BLaER1 (cell line): Measurements from ENCODE around the gene CLDN22.
A peak's percentile ranks its signal among the peaks of the same experiment; 100 is the strongest.

Experiments used
- H3K27ac ChIP-seq: shearing (Covaris generic); formaldehyde crosslinking; 2 replicates; pipeline ENCODE4 v1.8.1; 2022
- H3K27me3 ChIP-seq: shearing (Covaris generic); formaldehyde crosslinking; 2 replicates; pipeline ENCODE4 v1.8.1; 2022
- H3K36me3 ChIP-seq: shearing (Covaris generic); formaldehyde crosslinking; 2 replicates; pipeline ENCODE4 v1.8.1; 2022
- H3K4me1 ChIP-seq: shearing (Covaris generic); formaldehyde crosslinking; 2 replicates; pipeline ENCODE4 v1.8.1; 2022
- H3K4me2 ChIP-seq: shearing (Covaris generic); formaldehyde crosslinking; 2 replicates; pipeline ENCODE4 v1.8.1; 2022
- H3K4me3 ChIP-seq: shearing (Covaris generic); formaldehyde crosslinking; 2 replicates; pipeline ENCODE4 v1.8.1; 2022
- H3K9ac ChIP-seq: shearing (Covaris generic); formaldehyde crosslinking; 2 replicates; pipeline ENCODE4 v1.8.1; 2022
- H3K9me3 ChIP-seq: shearing (Covaris generic); formaldehyde crosslinking; 2 replicates; pipeline ENCODE4 v1.8.1; 2022
- H4K20me1 ChIP-seq: shearing (Covaris generic); formaldehyde crosslinking; 2 replicates; pipeline ENCODE4 v1.8.1; 2022
- Cebpa-rat ChIP-seq: shearing (Covaris generic); IDR thresholded peaks from 2 replicates; pipeline ENCODE4 v1.8.1; 2022

CLDN22 gene

DNA sequence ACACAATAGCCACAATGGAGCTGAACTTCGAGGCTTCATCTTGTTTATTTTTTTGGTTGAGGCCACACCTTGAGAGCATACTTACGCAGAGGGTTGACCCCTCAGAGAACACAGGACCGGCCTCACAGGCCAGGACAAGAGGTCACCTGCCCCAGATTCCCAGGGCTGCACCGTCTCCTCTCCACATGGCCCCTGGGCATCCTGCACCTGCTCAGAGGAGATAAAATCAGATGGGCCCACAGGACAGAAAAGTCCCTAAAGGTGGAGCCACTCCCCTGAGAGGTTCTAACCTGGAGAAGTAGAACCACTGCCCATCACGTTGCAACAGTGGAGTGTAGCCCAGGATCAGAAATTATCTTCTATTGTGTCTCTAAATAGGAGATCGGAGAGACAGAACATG lies 3.2 kb upstream of the CLDN22 start:
- Histone ChIP-seq H3K27ac (no peak overlapping the region), H3K36me3 (no peaks in the 10 kb centered on the region), H3K4me2 (no peak overlapping the region), H4K20me1 (no peaks in the 10 kb centered on the region), H3K4me1 (peaks cover 21% of the 10 kb centered on the region), H3K9me3 (peaks cover 7% of the 10 kb centered on the region), H3K27me3 (no peaks in the 10 kb centered on the region), H3K4me3 (no peak overlapping the region), H3K9ac (no peak overlapping the region)
- no peak for TF ChIP-seq Cebpa-rat

DNA sequence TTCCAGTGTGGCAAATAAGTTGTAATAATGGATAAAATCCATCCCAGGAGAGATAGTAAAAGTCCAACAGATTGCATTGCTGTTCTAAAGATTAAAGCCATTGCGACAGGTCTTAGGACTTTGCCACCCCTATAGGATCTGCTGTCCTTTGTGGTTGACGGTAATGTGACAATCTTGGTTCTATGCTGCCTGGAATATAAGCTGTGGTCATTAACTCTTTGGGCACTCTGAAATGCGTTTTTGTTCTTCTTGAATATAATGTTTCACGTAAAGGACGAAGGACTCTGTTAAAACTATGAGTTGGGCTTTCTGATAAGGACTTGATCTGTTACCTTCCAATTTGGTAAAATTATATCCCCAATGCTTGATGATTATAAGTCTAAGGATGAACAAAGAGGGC lies 2.2 kb upstream of the CLDN22 start, which contains the start of gene CLDN24:
Gene CLDN24, minus strand, starts transcription at position 101 of the 400 bp plus-strand sequence. Its CDS starts 0 bp downstream, at position 101.
- no peaks in the 10 kb centered on the region for H4K20me1 ChIP-seq
- no peak within 1 kb of the TSS for H3K4me3 ChIP-seq
- H3K36me3 ChIP-seq: no peaks in the 10 kb centered on the region
- H3K9me3 ChIP-seq: peaks cover 7% of the 10 kb centered on the region
- H3K9ac ChIP-seq: no peak within 1 kb of the TSS
- no peak within 1 kb of the TSS for H3K27ac ChIP-seq
- no peaks in the 10 kb centered on the region for H3K27me3 ChIP-seq
- no peak for TF ChIP-seq Cebpa-rat
- H3K4me2 ChIP-seq: peak within 1 kb of the TSS; percentile 55
- H3K4me1 ChIP-seq: peaks cover 24% of the 10 kb centered on the region

DNA sequence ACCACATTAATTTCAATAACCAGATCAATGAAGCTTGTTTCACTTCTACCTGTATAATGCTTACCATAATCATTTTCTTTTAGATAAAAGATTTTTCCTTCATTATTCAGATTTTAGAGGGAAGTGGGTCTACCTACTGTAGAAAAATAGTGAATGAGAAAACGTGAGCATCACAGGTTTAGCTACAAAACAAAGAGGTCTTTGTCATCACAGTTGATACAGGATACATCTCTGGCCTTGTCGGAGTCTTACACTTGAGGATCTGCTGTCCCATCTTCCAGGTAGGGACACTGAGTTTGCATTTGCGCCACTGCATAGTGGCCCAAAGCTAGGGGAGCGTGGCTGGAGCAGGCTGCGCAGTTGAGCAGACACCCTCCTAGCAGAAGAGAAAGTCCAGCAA lies 1.4 kb upstream of the CLDN22 start:
- H3K9ac ChIP-seq: no peak overlapping the region
- H3K27me3 ChIP-seq: no peaks in the 10 kb centered on the region
- H3K27ac ChIP-seq: no peak overlapping the region
- no peak overlapping the region for H3K4me3 ChIP-seq
- H3K36me3 ChIP-seq: no peaks in the 10 kb centered on the region
- no peak for TF ChIP-seq Cebpa-rat
- peaks cover 5% of the 10 kb centered on the region for H3K9me3 ChIP-seq
- H4K20me1 ChIP-seq: no peaks in the 10 kb centered on the region
- peak overlapping the region; percentile 55 for H3K4me2 ChIP-seq
- H3K4me1 ChIP-seq: peaks cover 24% of the 10 kb centered on the region

DNA sequence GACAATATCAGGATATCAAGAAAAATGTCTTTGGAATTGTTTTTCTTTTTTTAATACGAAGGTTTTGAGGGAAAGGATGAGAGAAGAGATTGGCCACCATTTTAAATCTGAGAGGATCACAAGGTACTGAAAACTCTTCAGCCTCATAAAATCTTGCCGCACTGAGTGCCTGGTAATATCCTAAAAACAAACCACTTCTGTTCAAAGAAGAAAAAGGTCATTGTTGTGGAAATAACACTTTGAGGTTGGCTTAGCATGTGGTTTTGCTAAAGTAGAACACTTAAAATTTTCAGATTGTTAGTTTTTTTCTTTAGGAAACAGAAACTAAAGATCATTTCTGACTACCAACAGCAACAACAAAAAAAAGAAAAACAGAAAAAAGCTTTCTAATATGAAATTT lies 1.0 kb upstream of the CLDN22 start:
- Histone ChIP-seq H3K4me1 (peaks cover 24% of the 10 kb centered on the region), H3K9me3 (peaks cover under 1% of the 10 kb centered on the region; the same call in 1 of the 2 replicates), H3K36me3 (no peaks in the 10 kb centered on the region), H4K20me1 (no peaks in the 10 kb centered on the region), H3K9ac (no peak overlapping the region), H3K4me3 (no peak overlapping the region), H3K4me2 (peak overlapping the region; percentile 55), H3K27ac (no peak overlapping the region), H3K27me3 (no peaks in the 10 kb centered on the region)
- no peak for TF ChIP-seq Cebpa-rat

DNA sequence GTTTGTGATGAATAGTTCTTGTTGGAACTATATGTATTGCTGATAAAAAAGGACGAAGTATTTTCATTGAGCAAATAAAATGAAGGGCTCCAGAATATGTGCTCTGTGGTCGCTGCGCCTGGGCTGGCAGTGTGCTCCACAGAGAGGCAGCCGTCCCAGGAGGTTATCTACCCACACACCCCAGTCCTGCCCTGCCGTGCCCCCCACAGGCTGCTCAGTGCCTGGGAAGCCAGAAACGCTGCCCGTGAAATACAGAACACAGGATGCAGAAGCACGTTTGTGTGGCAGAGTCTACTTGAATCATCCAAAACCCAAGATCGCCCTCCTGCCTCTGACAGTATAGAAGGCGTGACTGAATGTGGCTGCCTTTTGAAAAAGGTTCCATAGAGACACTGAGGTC lies 1.4 kb downstream of the CLDN22 start:
- Histone ChIP-seq H4K20me1 (no peaks in the 10 kb centered on the region), H3K4me1 (peaks cover 24% of the 10 kb centered on the region), H3K4me3 (no peak overlapping the region), H3K27me3 (no peaks in the 10 kb centered on the region), H3K9me3 (no peaks in the 10 kb centered on the region), H3K9ac (no peak overlapping the region), H3K4me2 (peak overlapping the region; percentile 45), H3K27ac (no peak overlapping the region), H3K36me3 (0 out of 2 replicates have a peak, but pooled peaks cover 7% of the 10 kb centered on the region)
- TF ChIP-seq Cebpa-rat: no peak

DNA sequence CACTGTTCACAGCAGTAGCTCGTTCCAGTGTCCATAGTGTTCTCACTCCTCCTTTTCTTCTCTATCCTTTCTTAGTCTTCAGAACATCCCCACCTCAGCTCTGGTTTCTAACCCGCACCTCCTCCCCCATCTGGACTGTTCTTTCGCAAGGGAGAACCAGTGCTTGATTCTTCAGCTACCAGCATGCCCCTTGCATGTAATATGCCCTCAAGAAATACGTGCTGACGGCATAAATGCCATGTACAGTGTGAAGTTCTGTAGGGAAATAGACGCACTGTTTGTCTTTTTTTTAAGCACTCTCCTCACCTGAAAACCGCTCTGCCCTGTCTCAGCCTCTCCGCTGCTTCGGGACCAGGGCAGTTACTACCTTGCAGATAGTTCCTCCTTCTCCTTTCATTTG lies 5.3 kb downstream of the CLDN22 start:
- Histone ChIP-seq H3K4me1 (peaks cover 9% of the 10 kb centered on the region), H3K27ac (no peak overlapping the region), H3K9me3 (no peaks in the 10 kb centered on the region), H3K36me3 (peaks cover 7% of the 10 kb centered on the region; the same call in 1 of the 2 replicates), H3K4me3 (no peak overlapping the region), H3K4me2 (no peak overlapping the region), H4K20me1 (no peaks in the 10 kb centered on the region), H3K27me3 (no peaks in the 10 kb centered on the region), H3K9ac (no peak overlapping the region)
- no peak for TF ChIP-seq Cebpa-rat

DNA sequence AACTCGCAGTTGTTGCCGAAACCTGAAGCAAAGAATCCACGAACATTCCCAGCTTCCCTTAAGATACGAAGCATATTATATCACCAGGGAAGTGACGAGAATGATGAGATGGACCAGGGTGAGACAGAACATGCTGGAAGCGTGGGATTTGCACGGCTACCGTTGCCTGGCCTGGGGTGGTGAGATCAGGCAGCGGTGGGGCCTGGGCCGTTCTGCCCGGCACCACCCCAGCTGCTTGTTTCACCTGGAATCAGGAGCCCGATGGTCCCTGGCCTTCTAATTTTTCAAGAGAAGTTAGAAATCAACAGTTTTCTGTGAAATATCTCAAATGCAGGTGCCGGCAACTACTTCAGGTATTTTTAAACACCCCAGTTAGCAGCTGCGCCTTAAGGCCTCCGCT lies 5.7 kb downstream of the CLDN22 start:
- H3K27ac ChIP-seq: no peak overlapping the region
- no peak overlapping the region for H3K9ac ChIP-seq
- H4K20me1 ChIP-seq: no peaks in the 10 kb centered on the region
- H3K27me3 ChIP-seq: no peaks in the 10 kb centered on the region
- H3K4me2 ChIP-seq: no peak overlapping the region
- H3K36me3 ChIP-seq: peaks cover 7% of the 10 kb centered on the region; the same call in 1 of the 2 replicates
- no peak for TF ChIP-seq Cebpa-rat
- peaks cover 9% of the 10 kb centered on the region for H3K4me1 ChIP-seq
- no peak overlapping the region for H3K4me3 ChIP-seq
- H3K9me3 ChIP-seq: no peaks in the 10 kb centered on the region

DNA sequence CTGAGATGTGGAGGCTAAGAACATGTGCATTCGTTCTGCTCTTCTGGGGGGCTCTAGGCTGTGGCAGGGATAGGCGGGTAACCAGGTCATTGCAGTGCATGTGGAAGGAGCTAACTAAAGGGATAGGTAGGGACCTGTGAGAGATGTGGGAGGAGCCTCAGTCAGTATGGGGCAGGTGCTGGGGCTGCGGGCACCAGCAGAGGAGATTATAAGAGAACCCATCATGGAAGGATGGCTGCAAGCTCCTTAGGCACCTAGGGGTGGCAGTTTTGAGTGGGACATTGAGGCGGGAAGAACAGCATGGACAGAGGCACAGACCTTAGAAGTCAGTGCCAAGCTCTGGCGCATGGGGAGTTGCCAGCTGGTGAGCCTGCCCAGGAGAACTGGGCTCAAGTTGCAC lies 7.2 kb downstream of the CLDN22 start:
- H3K9ac ChIP-seq: no peak overlapping the region
- H4K20me1 ChIP-seq: no peaks in the 10 kb centered on the region
- no peaks in the 10 kb centered on the region for H3K4me1 ChIP-seq
- no peak for TF ChIP-seq Cebpa-rat
- no peak overlapping the region for H3K27ac ChIP-seq
- no peaks in the 10 kb centered on the region for H3K27me3 ChIP-seq
- H3K36me3 ChIP-seq: peaks cover 7% of the 10 kb centered on the region; the same call in 1 of the 2 replicates
- H3K4me2 ChIP-seq: no peak overlapping the region
- no peaks in the 10 kb centered on the region for H3K9me3 ChIP-seq
- H3K4me3 ChIP-seq: no peak overlapping the region

DNA sequence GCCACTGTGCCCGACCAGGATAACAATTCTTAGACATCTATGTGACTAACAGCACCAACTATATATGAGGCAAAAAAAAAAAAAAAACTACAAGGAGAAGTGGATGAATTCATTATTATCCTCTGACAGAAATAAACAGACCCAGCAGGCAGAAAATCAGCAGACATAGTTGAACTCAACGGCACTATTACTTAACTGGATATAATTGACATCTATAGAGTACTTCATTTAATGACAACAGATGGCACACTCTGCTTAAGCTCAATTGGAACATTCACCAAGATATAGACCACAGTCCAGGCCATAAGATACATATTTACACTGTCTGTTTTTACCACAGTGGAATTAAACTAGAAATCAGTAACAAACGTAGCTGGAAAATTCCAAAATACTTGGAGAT lies 13.3 kb downstream of the CLDN22 start:
- H3K4me2 ChIP-seq: no peak overlapping the region
- H3K4me3 ChIP-seq: no peak overlapping the region
- no peaks in the 10 kb centered on the region for H3K27me3 ChIP-seq
- H3K9ac ChIP-seq: no peak overlapping the region
- no peak for TF ChIP-seq Cebpa-rat
- no peak overlapping the region for H3K27ac ChIP-seq
- H3K4me1 ChIP-seq: no peaks in the 10 kb centered on the region
- no peaks in the 10 kb centered on the region for H3K9me3 ChIP-seq
- H4K20me1 ChIP-seq: no peaks in the 10 kb centered on the region
- no peaks in the 10 kb centered on the region for H3K36me3 ChIP-seq

DNA sequence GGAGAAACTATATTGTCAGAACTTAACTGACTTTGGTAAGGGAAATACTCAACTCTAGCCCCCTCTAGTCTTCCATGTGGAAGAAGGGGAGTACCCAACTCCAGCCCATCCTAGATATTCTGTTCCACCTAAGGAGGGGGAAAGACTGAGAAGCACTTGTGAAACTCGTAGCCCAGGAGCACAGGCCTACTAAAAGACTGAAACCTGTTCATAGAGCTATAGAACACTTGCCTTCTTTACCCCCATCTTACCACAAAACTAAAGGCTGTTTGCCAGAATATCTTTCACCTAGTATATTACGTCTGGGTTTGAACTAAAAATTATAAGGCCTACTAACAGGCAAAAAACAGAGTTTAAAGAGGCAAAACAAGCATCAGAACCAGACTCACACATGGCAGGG lies 15.5 kb downstream of the CLDN22 start:
- Histone ChIP-seq H3K4me3 (no peak overlapping the region), H3K4me2 (no peak overlapping the region), H3K36me3 (no peaks in the 10 kb centered on the region), H4K20me1 (no peaks in the 10 kb centered on the region), H3K4me1 (peaks cover 5% of the 10 kb centered on the region), H3K9me3 (no peaks in the 10 kb centered on the region), H3K27ac (no peak overlapping the region), H3K9ac (no peak overlapping the region), H3K27me3 (no peaks in the 10 kb centered on the region)
- TF ChIP-seq Cebpa-rat: no peak

DNA sequence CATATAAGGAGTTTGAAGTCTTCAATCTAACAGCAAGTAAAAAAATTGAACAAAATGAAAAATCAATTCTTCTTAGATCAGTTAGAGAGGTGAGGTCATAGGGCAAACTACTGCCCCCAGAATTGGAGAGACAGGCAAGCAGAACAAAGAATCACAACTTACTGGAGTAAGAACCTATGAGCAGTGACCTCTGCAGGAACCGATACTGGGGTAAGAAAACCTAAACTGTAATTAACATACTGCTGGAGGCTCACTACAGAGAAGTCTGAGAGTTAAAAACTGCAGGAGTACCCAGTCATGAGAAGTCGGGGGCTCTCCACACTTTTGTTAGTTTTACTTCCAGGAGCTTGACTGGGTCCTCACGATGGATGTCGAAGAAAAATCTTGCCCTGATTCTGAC lies 16.0 kb downstream of the CLDN22 start:
- no peak for TF ChIP-seq Cebpa-rat

More for the DNA sequence above, 16.0 kb downstream of the CLDN22 start:
- Histone ChIP-seq H3K9ac (no peak overlapping the region), H3K4me1 (peaks cover 10% of the 10 kb centered on the region), H3K4me3 (no peak overlapping the region), H3K27ac (no peak overlapping the region), H3K36me3 (no peaks in the 10 kb centered on the region), H3K4me2 (no peak overlapping the region), H4K20me1 (no peaks in the 10 kb centered on the region), H3K27me3 (no peaks in the 10 kb centered on the region), H3K9me3 (no peaks in the 10 kb centered on the region)
